OCI-LY3 (cell line): ENCODE results near the gene WASHC3.
"Not testable (repeated sequence)": the region's sequence is repeated elsewhere in the genome, so short reads cannot be mapped to it uniquely, and the experiment has no call there.

Source experiments
- H2AFZ ChIP-seq: fragments of 200-600, 300-600 bp; shearing (Covaris generic); 2 replicates; pipeline ENCODE4 v1.6.0; 2014; ENCODE audit warnings: antibody characterized with exemption, low read depth, low read length
- H3K27ac ChIP-seq: fragments of 200-600, 300-600 bp; sonication (generic); 2 replicates; pipeline ENCODE4 v1.5.1; 2014; ENCODE audit warnings: mild to moderate bottlenecking, low read length, moderate library complexity, mixed read lengths
- H3K27me3 ChIP-seq: fragments of 200-600, 300-600 bp; sonication (generic); 2 replicates; pipeline ENCODE4 v1.6.1; 2014; ENCODE audit warnings: low read depth, low read length, mixed read lengths
- H3K36me3 ChIP-seq: fragments of 200-600, 300-600 bp; sonication (generic); replicated peaks from 2 replicates; pipeline ENCODE3; 2014; ENCODE audit warnings: low read depth, low read length, mixed read lengths
- H3K4me1 ChIP-seq: fragments of 300-600, 200-600 bp; sonication (generic); 2 replicates; pipeline ENCODE4 v1.6.1; 2014; ENCODE audit warnings: low read length, mixed read lengths
- H3K4me2 ChIP-seq: fragments of 200-600, 300-600 bp; sonication (generic); 2 replicates; pipeline ENCODE4 v1.6.1; 2014; ENCODE audit warnings: low read length, mixed read lengths
- H3K4me3 ChIP-seq: fragments of 300-600, 200-600 bp; sonication (generic); 2 replicates; pipeline ENCODE4 v1.5.1; 2014; ENCODE audit warnings: antibody characterized with exemption, mild to moderate bottlenecking, low read length, moderate library complexity
- H3K79me2 ChIP-seq: fragments of 300-600, 200-600 bp; shearing (Covaris generic); 2 replicates; pipeline ENCODE4 v1.6.1; 2014; ENCODE audit warnings: mild to moderate bottlenecking, low read length, mixed read lengths
- H3K9ac ChIP-seq: fragments of 300-600, 200-600 bp; shearing (Covaris generic); 2 replicates; pipeline ENCODE4 v1.6.0; 2014; ENCODE audit warnings: mild to moderate bottlenecking, low read length, moderate library complexity
- H3K9me3 ChIP-seq: fragments of 200-600, 300-600 bp; shearing (Covaris generic); 2 replicates; pipeline ENCODE4 v1.6.1; 2014; ENCODE audit warnings: low read length, mixed read lengths; ENCODE audit not compliant: insufficient read depth
- H4K20me1 ChIP-seq: fragments of 200-600, 300-600 bp; sonication (generic); 2 replicates; pipeline ENCODE4 v1.6.1; 2016; ENCODE audit warnings: low read length, mixed read lengths; ENCODE audit not compliant: insufficient read depth
- CTCF ChIP-seq: fragments of 200-600, 300-600 bp; sonication (generic); IDR thresholded peaks from 2 replicates; pipeline ENCODE4 v1.5.1; 2014; ENCODE audit warnings: antibody characterized with exemption, low read length, low read depth
- EZH2phosphoT487 ChIP-seq: fragments of 200-600 bp; shearing (Covaris generic); IDR thresholded peaks from 2 replicates; pipeline ENCODE4 v1.6.1; 2018; ENCODE audit warnings: antibody characterized with exemption, mixed run types, low read depth

WASHC3 gene

DNA sequence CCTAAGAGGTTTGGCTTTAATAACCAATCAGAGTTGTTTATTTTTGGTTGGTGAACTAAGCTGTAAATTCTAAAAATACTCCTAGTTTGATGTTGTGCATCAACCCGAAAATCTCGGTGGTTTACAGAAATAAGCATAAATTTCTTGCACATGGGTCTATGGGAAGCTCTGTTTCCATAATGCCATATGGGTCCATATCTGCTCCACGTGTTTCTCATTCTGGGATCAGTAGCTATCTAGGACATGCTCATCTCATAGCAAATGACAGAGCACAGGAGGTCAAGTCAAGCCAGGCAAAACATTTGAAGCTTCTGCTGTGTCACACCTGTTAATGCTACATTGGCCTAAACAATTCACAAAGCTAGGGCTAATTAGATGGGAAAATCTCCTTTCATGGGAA, 35.1 kb upstream of the WASHC3 start:
- Histone ChIP-seq H3K4me1 (peaks cover 8% of the 10 kb centered on the region), H3K79me2 (no peaks in the 10 kb centered on the region), H3K27ac (no peak overlapping the region), H3K27me3 (no peaks in the 10 kb centered on the region), H3K9ac (no peak overlapping the region), H3K9me3 (no peaks in the 10 kb centered on the region), H2AFZ (no peak overlapping the region), H3K36me3 (peaks cover 29% of the 10 kb centered on the region), H3K4me2 (no peak overlapping the region), H4K20me1 (no peaks in the 10 kb centered on the region), H3K4me3 (no peak overlapping the region)
- no peak for TF ChIP-seq EZH2phosphoT487
- TF ChIP-seq CTCF, result no peak

DNA sequence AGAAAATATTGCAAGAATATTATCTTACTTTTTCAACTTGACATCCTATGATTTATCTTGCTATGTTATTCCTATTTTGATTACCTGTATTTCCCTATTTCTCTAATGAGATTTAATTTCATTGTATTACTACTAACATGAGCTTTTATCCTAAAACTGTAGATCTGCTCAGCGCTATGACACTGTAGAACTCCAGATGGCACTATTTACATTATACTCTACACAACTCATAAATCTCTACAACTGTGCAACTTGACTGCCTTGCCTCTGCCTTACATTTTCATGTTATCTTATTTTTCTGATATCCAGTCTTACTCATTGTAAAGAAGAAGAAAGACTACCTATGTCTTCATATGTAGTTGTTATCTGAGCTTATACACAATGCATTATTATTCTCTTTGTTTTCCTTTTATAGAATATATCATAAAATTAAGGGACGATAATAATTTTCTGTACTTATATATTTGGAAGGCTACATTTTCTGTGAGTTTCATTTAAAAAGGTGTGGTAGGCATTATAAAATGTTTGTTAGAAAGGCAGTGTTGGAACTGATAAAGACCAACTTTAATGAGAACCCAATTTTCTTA, 34.0 kb upstream of the WASHC3 start:
- H4K20me1 ChIP-seq, result no peaks in the 10 kb centered on the region
- peaks cover 30% of the 10 kb centered on the region for H3K36me3 ChIP-seq
- H3K9me3 ChIP-seq, result no peaks in the 10 kb centered on the region
- no peak overlapping the region for H2AFZ ChIP-seq
- no peak overlapping the region for H3K4me3 ChIP-seq
- H3K79me2 ChIP-seq, result no peaks in the 10 kb centered on the region
- H3K27me3 ChIP-seq, result no peaks in the 10 kb centered on the region
- H3K27ac ChIP-seq, result no peak overlapping the region
- H3K4me2 ChIP-seq, result no peak overlapping the region
- H3K9ac ChIP-seq, result no peak overlapping the region
- peaks cover 8% of the 10 kb centered on the region for H3K4me1 ChIP-seq
- TF ChIP-seq EZH2phosphoT487, result no peak
- peak; percentile 64 for TF ChIP-seq CTCF

- Histone ChIP-seq H3K27me3 (no peaks in the 10 kb centered on the region), H4K20me1 (no peaks in the 10 kb centered on the region), H3K27ac (no peak overlapping the region), H3K4me1 (peaks cover 8% of the 10 kb centered on the region), H3K4me2 (no peak overlapping the region), H3K4me3 (no peak overlapping the region), H3K36me3 (peaks cover 29% of the 10 kb centered on the region), H3K79me2 (no peaks in the 10 kb centered on the region), H2AFZ (no peak overlapping the region), H3K9ac (no peak overlapping the region), H3K9me3 (peaks cover 6% of the 10 kb centered on the region; the same call in 1 of the 2 replicates)
- no peak for TF ChIP-seq CTCF
- TF ChIP-seq EZH2phosphoT487, result no peak
These were observed 31.5 kb upstream of the WASHC3 start for GRCh38 chr12:102093319-102093718.

DNA sequence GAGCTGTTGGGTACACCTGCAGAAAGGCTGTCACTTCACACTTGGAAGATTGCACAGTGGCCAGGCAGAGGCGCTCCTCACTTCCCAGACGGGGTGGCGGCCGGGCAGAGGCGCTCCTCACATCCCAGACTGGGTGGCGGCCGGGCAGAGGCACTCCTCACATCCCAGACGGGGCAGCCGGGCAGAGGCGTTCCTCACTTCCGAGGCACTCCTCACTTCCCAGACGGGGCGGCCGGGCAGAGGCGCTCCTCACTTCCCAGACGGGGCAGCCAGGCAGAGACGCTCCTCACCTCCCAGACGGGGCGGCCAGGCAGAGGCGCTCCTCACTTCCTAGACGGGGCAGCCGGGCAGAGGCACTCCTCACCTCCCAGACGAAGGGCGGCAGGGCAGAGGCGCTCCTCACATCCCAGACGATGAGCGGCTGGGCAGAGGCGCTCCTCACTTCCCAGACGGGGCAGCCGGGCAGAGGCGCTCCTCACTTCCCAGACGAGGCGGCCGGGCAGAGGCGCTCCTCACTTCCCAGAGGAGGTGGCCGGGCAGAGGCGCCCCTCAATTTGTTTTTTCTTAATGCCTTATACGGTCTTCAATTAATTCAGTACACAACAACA, 27.5 kb upstream of the WASHC3 start:
- H3K79me2 ChIP-seq, H3K27me3 ChIP-seq, H2AFZ ChIP-seq, H3K4me3 ChIP-seq, H3K9me3 ChIP-seq, H4K20me1 ChIP-seq, H3K27ac ChIP-seq, H3K4me2 ChIP-seq, H3K9ac ChIP-seq, H3K4me1 ChIP-seq: not testable (repeated sequence)
- peaks cover 24% of the 10 kb centered on the region for H3K36me3 ChIP-seq
